B cell (primary cell): ENCODE data around the gene ZNF14. TPM values are rescaled to one million over a fixed set of nuclear protein-coding genes. Genes with fewer than 3 reads are reported as not detected.

ENCODE experiments used
- ATAC-seq: fragments of 200-7000 bp; cut with Tn5 transposase; one replicate; pipeline ENCODE4 v1.10.0; 2021; ENCODE audit warnings: low read depth, mild to moderate bottlenecking, moderate number of reproducible peaks, moderate library complexity
- CTCF ChIA-PET: fragments of 350-600 bp; sonication (Branson Sonifier 250); formaldehyde crosslinking; loops from one replicate; lab custom pipeline; 2021; ENCODE audit warnings: antibody characterized with exemption, inconsistent platforms; lab: Charles Lee
- POLR2A ChIA-PET: fragments of 350-600 bp; sonication (Branson Sonifier 250); formaldehyde crosslinking; loops from one replicate; lab custom pipeline; 2021; ENCODE audit warnings: antibody characterized with exemption; lab: Charles Lee
- DNase-seq: peaks from one replicate; pipeline ENCODE4 v3.0.0; 2013
- H2AFZ ChIP-seq: 2 replicates; pipeline ENCODE4 v1.6.1; 2012; ENCODE audit warnings: mild to moderate bottlenecking, low read depth, low read length; ENCODE audit not compliant: insufficient read depth, poor library complexity, severe bottlenecking
- H3K27ac ChIP-seq, 2 donors: 1 replicate in 1 of 2; 2 replicates in 1 of 2; pipeline ENCODE4 v1.5.1; 2012 to 2013; ENCODE audit warnings: low read length in 2 of 2, mild to moderate bottlenecking in 2 of 2, moderate library complexity in 1 of 2
- H3K27me3 ChIP-seq, 4 experiments: fragments of 200-600 bp in 1 of 4; sonication (generic) in 1 of 4; replicated peaks in 1 of 4; 1 replicate in 2 of 4; 2 replicates in 2 of 4; pipeline versions ENCODE4 v1.6.1 to v1.7.0; 2013 to 2016; ENCODE audit warnings: low read length in 3 of 4, mild to moderate bottlenecking in 2 of 4, mixed read lengths in 1 of 4, moderate library complexity in 1 of 4; ENCODE audit not compliant: insufficient read depth in 4 of 4, control insufficient read depth in 3 of 4; ENCODE audit errors: control extremely low read depth in 1 of 4
- H3K36me3 ChIP-seq, 2 experiments: replicated peaks in 1 of 2; 1 replicate in 1 of 2; 2 replicates in 1 of 2; pipeline versions ENCODE4 v1.6.1 to v1.7.1; 2013; ENCODE audit warnings: low read length in 1 of 2; ENCODE audit not compliant: insufficient read depth in 2 of 2, control insufficient read depth in 1 of 2; ENCODE audit errors: control extremely low read depth in 1 of 2, extremely low read depth in 1 of 2
- H3K4me1 ChIP-seq, 2 donors: fragments of 200-600 bp in 1 of 2; sonication (generic) in 1 of 2; 1 replicate in 1 of 2; 2 replicates in 1 of 2; pipeline versions ENCODE4 v1.5.1 to v1.6.1; 2013 to 2017; ENCODE audit warnings: low read length in 2 of 2; ENCODE audit not compliant: control insufficient read depth in 2 of 2, insufficient read depth in 2 of 2
- H3K4me2 ChIP-seq: replicated peaks from 2 replicates; pipeline ENCODE3; 2012; ENCODE audit warnings: mild to moderate bottlenecking, low read depth, low read length; ENCODE audit not compliant: poor library complexity, severe bottlenecking
- H3K4me3 ChIP-seq, 5 experiments: fragments of 200-600 bp in 1 of 5; sonication (generic) in 1 of 5; 1 replicate in 3 of 5; 2 replicates in 2 of 5; pipeline versions ENCODE4 v1.5.1 to v1.7.0; 2011 to 2016; ENCODE audit warnings: low read length in 4 of 5, mild to moderate bottlenecking in 4 of 5, low read depth in 2 of 5, control low read depth in 1 of 5, moderate library complexity in 1 of 5; ENCODE audit not compliant: insufficient read depth in 1 of 5; ENCODE audit errors: control extremely low read depth in 1 of 5, extremely low read depth in 1 of 5
- H3K79me2 ChIP-seq: fragments of 200-600 bp; sonication (generic); one replicate; pipeline ENCODE4 v1.6.0; 2016; ENCODE audit warnings: low read length; ENCODE audit not compliant: control insufficient read depth, insufficient read depth
- H3K9ac ChIP-seq: fragments of 200-600 bp; sonication (generic); 2 replicates; pipeline ENCODE4 v1.6.1; 2017; ENCODE audit warnings: mild to moderate bottlenecking, low read length, moderate library complexity
- H3K9me3 ChIP-seq, 3 donors: one replicate each; pipeline versions ENCODE4 v1.6.1 to v1.7.1; 2013; ENCODE audit warnings: low read length in 2 of 3; ENCODE audit not compliant: control insufficient read depth in 2 of 3, insufficient read depth in 1 of 3; ENCODE audit errors: control extremely low read depth in 1 of 3
- H4K20me1 ChIP-seq: 2 replicates; pipeline ENCODE4 v1.6.0; 2012; ENCODE audit warnings: mild to moderate bottlenecking, low read length; ENCODE audit not compliant: insufficient read depth, control insufficient read depth, poor library complexity, severe bottlenecking
- H3K27ac Mint-ChIP-seq: one replicate; pipeline ENCODE4 v1.8.0; 2021; ENCODE audit warnings: mixed read lengths
- H3K27me3 Mint-ChIP-seq: one replicate; pipeline ENCODE4 v1.8.0; 2021; ENCODE audit warnings: mixed read lengths
- H3K4me1 Mint-ChIP-seq: one replicate; pipeline ENCODE4 v1.8.0; 2021; ENCODE audit warnings: mixed read lengths
- H3K4me3 Mint-ChIP-seq: one replicate; pipeline ENCODE4 v1.8.0; 2021; ENCODE audit warnings: mixed read lengths
- H3K9me3 Mint-ChIP-seq: one replicate; pipeline ENCODE4 v1.8.0; 2022; ENCODE audit warnings: mixed read lengths; ENCODE audit not compliant: insufficient read depth
- EZH2 ChIP-seq: IDR thresholded peaks from 2 replicates; pipeline ENCODE4 v1.6.1; 2012; ENCODE audit warnings: borderline replicate concordance, low read depth, mild to moderate bottlenecking, moderate library complexity, low read length; ENCODE audit not compliant: insufficient read depth, poor library complexity, severe bottlenecking
- WGBS: methylation state at CpG from one replicate; pipeline ENCODE4 v1.1.5; 2013; ENCODE audit warnings: missing lambda C conversion rate; ENCODE audit not compliant: insufficient coverage; 5-methylcytosine and 5-hydroxymethylcytosine counted together
- intact Hi-C: fragments of 100-400 bp; cut with micrococcal nuclease; formaldehyde crosslinking; loops from one replicate; pipeline ENCODE4 v1.10.0; 2022
- polyA plus RNA-seq: library from polyadenylated mRNA; depleted of rRNA; stranded (reverse); fragments of >200 nt; gene quantifications from 2 replicates; pipeline ENCODE4 v1.2.3, GENCODE V29; 2012
- total RNA-seq, 2 donors: library from RNA; stranded (reverse); fragments of 120-200 nt in 1 of 2; gene quantifications; 1 replicate in 1 of 2; 2 replicates in 1 of 2; pipeline versions ENCODE4 v1.2.3 to v1.2.4, GENCODE V29; 2013 to 2022
- TF ChIP-seq, protein P1 (sequence below): fragments of 200-600 bp; IDR thresholded peaks from one replicate; pipeline ENCODE4 v1.8.0; 2022; ENCODE audit warnings: antibody characterized with exemption, mild to moderate bottlenecking

The ZNF14 gene
- total and polyA plus RNA-seq, 2 donors (not counting 1 experiment from before 2014, with no cell fraction given) = 3.4 to 21.0 TPM

DNA sequence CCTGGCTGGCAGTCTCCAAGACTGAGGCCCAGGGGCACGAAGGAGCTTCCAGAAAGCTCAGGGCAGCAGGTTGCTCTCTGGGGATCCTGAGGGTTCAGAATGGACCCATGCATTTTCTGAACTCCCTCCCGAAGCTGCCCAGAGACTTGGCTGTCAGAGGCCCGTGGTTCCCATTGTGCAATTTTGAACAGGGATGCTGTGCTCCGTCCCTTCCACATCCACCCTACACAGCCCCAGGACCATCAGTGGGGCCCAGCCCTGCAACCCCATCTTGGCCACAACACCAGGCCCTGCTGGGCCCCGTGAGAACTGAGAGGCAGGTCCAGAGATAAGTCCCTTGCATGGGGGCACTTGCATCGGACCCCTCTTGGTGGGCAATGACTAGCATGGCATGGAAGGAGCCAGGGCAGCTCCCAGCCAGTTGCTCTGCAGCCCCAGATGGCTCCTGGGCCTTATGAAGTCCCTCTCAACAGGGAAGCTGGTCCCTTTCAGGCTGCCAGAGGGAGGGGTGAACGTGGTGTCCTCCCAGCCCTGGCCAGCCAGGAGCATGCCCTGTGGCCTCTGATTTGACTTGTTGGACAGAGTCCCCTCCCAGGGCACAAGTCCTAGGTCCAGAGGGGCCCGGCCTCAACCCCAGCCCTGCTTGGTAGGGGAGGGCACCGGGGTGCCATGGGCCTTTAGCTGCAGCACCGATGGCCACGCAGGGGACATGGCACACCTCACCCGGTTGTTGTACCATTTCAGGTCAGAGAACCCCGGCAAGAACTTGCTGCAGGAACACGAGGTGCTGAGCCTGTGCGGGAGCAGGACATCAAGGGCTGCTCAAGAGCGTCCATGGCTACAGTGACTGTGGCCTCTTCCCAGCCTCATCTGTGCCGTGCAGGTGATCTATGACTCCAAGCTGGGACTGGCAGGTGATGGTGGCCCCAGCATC is 17.3 kb upstream of the ZNF14 start:
- POLR2A ChIA-PET = no interaction called here
- no peak overlapping the region for H3K27ac Mint-ChIP-seq
- no peak overlapping the region for H3K4me3 Mint-ChIP-seq

More for the DNA sequence above, 17.3 kb upstream of the ZNF14 start:
- CTCF ChIA-PET = no interaction called here
- TF ChIP-seq, protein P1, sequence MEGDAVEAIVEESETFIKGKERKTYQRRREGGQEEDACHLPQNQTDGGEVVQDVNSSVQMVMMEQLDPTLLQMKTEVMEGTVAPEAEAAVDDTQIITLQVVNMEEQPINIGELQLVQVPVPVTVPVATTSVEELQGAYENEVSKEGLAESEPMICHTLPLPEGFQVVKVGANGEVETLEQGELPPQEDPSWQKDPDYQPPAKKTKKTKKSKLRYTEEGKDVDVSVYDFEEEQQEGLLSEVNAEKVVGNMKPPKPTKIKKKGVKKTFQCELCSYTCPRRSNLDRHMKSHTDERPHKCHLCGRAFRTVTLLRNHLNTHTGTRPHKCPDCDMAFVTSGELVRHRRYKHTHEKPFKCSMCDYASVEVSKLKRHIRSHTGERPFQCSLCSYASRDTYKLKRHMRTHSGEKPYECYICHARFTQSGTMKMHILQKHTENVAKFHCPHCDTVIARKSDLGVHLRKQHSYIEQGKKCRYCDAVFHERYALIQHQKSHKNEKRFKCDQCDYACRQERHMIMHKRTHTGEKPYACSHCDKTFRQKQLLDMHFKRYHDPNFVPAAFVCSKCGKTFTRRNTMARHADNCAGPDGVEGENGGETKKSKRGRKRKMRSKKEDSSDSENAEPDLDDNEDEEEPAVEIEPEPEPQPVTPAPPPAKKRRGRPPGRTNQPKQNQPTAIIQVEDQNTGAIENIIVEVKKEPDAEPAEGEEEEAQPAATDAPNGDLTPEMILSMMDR = no peak
- TF ChIP-seq EZH2 = no peak
- Histone ChIP-seq H3K4me3 (no peak overlapping the region), H3K36me3 (no peaks in the 10 kb centered on the region), H3K79me2 (no peaks in the 10 kb centered on the region), H4K20me1 (no peaks in the 10 kb centered on the region), H3K9ac (no peak overlapping the region), H3K27ac (no peak overlapping the region), H3K4me1 (peaks cover 0 to 3% of the 10 kb centered on the region in 2 donors), H3K27me3 (no peaks in the 10 kb centered on the region), H3K9me3 (peaks cover 0 to 25% (median 0%) of the 10 kb centered on the region in 3 donors), H2AFZ (no peak overlapping the region), H3K4me2 (no peak overlapping the region)
- H3K27me3 Mint-ChIP-seq = no peaks in the 10 kb centered on the region
- peaks cover 4% of the 10 kb centered on the region for H3K9me3 Mint-ChIP-seq
- intact Hi-C loops = no loop called here
- DNase-seq (no peak), ATAC-seq (no peak)
- WGBS = 81% methylated on average over 16 of the region's 17 CpGs
- H3K4me1 Mint-ChIP-seq = no peaks in the 10 kb centered on the region
